HG03460 (cell line): ENCODE measurements around the gene MRPL34.

ENCODE experiments used
- ATAC-seq: cut with Tn5 transposase; IDR thresholded peaks from one replicate; pipeline ENCODE4 v1.9.1; 2021; ENCODE audit not compliant: unreplicated experiment

The MRPL34 gene

DNA sequence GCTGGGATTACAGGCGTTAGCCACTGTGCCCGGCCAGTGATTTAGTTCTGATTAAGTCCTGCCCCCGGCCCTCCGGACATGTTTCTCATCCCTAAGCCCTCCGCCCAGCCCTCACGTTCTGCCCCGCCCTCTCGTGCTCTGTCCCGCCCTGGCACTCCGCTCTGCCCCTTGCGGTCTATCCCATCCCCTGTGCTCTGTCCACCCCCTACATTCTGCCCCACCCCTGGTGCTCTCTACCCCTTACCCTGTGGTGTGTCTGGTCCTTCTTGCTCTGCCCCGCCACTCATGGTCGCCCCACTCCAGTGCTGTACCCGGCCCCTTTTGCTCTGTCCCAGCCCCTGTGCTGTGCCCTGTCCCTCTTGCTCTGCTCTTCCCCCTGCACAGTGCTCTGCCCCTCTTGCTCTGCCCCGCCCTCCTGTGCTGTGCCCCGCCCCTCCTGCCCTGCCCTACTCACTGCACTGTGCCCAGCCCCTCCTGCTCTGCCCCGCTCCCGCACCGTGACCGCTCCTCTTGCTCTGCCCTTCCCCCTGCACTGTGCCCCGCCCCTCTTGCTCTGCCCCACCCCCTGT, 34.7 kb downstream of the MRPL34 start:
- no peak for ATAC-seq

DNA sequence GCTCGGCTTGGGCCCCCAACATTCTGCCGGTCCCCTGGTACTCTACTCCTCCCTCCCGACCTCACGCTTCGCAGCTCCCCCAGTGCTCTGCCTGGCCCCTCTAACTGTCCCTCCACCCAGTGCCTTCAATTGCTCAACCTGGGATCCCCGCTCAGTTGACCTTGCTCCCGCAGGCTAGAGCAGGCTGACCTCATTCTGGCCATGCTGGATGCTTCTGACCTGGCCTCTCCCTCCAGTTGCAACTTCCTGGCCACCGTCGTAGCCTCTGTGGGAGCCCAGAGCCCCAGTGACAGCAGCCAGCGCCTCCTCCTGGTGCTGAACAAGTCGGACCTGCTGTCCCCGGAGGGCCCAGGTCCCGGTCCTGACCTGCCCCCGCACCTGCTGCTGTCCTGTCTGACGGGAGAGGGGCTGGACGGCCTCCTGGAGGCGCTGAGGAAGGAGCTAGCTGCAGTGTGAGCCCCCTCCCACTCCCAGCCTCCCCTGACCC, 35.2 kb downstream of the MRPL34 start:
- no peak for ATAC-seq

DNA sequence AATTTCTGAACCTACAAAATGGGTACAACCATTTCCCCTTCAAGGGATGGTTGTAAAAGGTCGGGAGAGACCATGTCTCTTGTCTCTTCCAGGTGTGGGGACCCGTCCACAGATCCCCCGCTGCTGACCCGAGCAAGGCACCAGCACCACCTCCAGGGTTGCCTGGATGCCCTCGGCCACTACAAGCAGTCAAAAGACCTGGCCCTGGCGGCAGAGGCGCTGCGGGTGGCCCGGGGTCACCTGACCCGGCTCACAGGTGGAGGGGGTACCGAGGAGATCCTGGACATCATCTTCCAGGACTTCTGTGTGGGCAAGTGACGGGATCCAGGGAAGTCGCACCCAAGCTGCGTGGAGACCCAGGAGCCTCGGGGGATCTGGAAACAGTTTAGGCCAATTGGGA, 35.7 kb downstream of the MRPL34 start:
- ATAC-seq: no peak

DNA sequence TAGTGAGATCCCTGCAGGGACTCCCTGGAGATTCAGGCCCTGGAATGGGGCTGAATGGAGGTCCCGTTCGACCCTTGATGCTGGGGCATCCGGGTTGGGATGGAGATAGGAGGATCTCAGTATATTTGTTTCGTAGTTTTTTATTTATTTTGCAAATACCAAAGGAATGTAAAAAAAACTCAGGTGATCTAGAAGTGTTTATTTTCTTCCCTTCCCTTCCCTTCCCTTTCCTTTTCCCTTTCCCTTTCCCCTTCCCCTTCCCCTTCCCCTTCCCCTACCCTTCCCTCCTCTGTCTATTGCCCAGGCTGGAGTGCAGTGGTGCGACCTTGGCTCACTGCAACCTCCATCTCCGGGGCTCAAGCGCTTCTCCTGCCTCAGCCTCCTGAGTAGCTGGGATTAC, 36.2 kb downstream of the MRPL34 start:
- no peak for ATAC-seq

DNA sequence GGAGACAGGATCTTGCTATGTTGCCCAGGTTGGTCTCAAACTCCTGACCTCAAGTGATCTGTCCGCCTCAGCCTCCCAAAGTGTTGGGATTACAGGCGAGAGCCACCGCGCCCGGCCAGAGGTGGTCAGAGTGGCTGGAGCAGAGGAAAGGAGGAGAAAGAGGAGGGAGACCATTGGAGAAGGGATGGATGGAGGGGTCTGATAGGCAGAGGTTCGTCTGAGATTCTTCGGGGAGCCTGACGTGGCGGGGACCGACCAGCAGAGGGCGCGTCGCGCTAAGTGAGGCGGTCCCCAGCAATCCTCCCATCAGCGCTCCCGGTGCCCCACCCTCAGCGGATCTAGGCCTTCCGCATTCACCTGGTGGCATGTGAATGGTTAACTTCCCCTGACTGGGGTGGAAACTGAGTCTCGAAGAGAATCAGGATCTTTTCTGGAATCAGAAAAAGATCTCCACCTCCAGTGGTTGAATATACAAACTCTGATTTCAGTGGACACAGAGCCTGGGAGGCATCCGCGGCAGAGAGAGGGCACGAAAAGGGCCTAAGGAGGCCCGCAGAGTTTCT, 40.5 kb downstream of the MRPL34 start:
- ATAC-seq: no peak

DNA sequence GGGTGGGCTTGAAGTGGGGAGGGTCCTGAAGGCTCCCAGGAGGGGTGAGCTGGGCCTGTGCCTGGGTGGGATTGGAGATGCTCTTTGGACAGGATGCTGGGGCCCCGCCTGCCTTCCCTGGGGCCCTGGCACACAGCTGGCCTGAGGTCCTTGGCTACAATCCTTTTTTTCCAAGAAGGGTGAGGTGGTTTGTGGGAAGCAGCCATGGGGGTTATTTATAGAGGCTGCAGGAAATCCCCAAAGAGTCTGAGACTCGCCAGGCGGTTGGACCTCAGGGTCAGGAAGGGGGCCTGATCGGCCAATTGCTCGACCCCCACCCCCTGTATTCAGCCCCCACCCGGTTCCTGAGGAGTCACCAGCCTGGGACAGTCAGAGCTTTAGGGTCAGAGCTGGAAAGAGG, 41.7 kb downstream of the MRPL34 start:
- no peak for ATAC-seq

DNA sequence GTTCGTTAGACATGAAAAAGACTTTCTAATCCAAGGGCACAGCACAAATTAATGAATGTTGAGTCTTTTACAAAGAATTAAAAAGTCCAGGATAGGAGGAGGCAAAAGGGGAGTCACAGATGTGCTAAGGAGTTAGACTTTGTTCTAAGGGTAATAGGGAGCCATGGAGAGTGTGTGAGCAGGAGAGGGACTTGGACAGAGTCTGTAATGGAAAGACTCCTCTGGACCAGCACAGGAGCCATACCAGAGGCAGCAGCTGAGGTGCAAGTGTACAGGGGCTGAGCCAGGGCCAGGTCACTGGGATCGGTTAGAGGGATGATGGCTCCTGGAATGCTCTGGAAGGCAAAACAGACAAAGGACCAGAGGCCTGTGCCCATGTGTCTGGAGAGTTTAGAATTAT, 42.2 kb downstream of the MRPL34 start:
- ATAC-seq: no peak

DNA sequence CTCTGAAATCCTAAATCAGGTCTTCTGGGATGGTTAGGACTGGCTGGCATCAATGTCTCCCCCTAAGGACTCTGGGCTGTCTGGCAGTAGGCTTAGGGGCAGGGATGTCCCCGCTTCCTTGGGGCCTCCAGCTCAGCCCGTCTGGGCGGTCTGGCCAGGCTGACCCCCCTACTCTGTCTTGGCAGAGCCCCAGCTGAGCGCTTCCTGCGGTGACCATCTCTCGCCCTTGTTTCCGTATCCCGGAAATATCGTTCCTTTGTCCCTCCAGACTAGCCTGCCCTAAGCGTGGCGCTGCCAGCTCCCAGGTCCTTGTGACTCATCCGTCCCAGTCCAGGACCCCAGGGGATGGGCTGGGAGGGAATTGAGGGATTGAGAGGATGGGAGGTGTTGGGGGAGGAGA, 43.0 kb downstream of the MRPL34 start:
- ATAC-seq: no peak

DNA sequence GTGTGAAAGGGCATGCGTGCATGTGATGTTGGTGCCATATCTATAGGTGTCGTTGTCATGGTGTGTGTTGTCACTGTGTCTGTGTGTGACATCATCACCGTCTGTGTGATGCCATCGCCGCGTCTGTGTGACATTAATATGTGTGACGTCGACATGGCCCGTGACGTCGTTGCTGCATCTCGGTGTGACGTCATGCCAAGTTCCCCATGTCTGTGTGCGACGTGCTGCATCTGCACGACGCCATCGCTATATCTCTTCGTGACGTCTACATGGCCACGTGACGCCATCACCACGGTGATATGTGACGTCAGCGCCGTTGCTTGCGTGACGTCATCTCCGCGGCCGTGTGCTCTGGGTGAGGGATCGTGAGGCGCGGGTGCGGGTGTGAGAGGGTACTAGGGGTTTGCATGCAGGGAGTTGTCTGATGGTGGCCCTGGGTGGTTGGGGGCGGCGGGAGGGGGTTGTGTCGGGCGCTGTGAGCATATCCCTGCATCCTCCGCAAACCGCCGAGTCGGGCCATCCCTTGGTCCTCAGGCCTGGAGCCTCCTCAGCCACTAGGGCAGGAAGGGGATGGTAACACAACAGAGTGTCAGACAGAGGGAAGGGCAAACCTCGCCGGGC, 46.3 kb downstream of the MRPL34 start:
- ATAC-seq: no peak

DNA sequence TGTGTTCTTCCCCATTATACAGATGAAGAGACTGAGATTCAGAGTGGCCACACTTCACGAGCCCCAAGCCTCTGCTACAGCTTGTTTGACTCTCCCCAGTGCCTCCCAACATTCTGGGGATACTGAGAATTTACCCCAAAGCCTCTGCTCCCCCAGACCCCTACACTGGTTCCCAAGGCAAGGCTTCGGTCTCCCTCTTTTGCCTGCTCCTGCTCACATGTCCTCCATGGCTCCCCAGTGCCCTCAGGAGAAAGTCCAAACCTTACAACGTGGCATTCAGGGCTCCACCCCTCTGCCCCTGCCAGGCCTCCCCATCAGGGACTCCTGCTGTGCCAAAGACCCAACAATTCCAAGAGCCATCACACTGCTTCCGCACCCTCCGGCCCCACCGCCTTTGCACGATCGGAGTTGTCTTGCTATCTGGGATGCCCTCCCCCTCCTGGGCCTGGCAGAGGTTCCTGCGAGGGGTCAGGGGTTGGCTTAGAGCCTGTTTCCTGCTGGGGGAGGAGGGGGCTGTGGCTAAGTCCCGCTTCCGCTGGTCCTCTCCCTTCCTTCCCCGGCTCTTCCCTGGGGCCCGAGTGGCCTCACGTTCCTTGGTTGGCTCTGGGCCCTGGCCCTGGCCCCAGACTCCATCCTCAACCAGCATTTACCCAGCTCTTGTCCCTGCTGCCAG, 47.1 kb downstream of the MRPL34 start:
- ATAC-seq: no peak

DNA sequence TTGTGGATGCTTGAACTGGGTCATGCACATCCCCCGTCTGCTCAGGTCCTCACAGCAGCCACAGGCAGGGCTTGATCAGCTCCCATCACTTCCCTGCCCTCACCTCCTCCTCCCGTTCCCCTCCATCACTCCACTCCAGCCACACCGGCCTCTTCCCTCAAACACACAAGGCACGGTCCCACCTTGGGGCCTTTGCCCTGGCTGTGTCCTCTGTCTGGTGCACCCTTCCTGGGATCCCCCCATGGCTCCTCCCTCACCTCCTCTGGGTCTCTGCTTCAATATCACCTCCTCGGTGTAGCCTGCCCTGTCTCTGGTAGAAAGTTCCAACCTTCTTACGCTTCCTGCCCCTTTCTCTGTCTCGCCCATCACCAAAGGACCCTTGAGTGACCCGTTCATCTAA, 47.7 kb downstream of the MRPL34 start:
- ATAC-seq: no peak
